Epithelial cell of esophagus (primary cell): ENCODE results near the gene ELMO1.

Experiments used
- DNase-seq: peaks from one replicate; pipeline ENCODE4 v3.0.0; 2010; ENCODE audit warnings: low read depth
- H3K4me3 ChIP-seq: 2 replicates; pipeline ENCODE4 v1.5.1; 2011; ENCODE audit warnings: mild to moderate bottlenecking, low read length, control low read depth
- CTCF ChIP-seq: IDR thresholded peaks from 2 replicates; pipeline ENCODE4 v1.5.1; 2011; ENCODE audit warnings: low read depth, mild to moderate bottlenecking, low read length, control low read depth, inconsistent platforms; ENCODE audit not compliant: insufficient read depth; ENCODE audit errors: missing control alignments

The ELMO1 gene

GRCh38 chr7:37342688-37343471, 105.8 kb downstream of the ELMO1 start:
- no peak for DNase-seq
- no peak overlapping the region for H3K4me3 ChIP-seq
- no peak for TF ChIP-seq CTCF

GRCh38 chr7:37342176-37342687, 106.4 kb downstream of the ELMO1 start:
- H3K4me3 ChIP-seq = no peak overlapping the region
- TF ChIP-seq CTCF = no peak
- DNase-seq = no peak

- no peak overlapping the region for H3K4me3 ChIP-seq
- no peak for DNase-seq
- no peak for TF ChIP-seq CTCF
Observed at GRCh38 chr7:37341033-37341630, 107.5 kb downstream of the ELMO1 start.

GRCh38 chr7:37338966-37339365, 109.7 kb downstream of the ELMO1 start:
- H3K4me3 ChIP-seq = no peak overlapping the region
- no peak for DNase-seq
- no peak for TF ChIP-seq CTCF

- no peak for DNase-seq
- no peak overlapping the region for H3K4me3 ChIP-seq
- no peak for TF ChIP-seq CTCF
Observed at GRCh38 chr7:37337522-37337921, 111.1 kb downstream of the ELMO1 start.

GRCh38 chr7:37336259-37336658, 112.4 kb downstream of the ELMO1 start:
- DNase-seq = no peak
- no peak overlapping the region for H3K4me3 ChIP-seq
- TF ChIP-seq CTCF = no peak
